Body of pancreas (tissue), 4 donors: ENCODE data around the gene CENPVL1. TPM values are rescaled to one million over a fixed set of nuclear protein-coding genes. Genes with fewer than 3 reads are reported as not detected.
"Not testable (repeated sequence)": the region's sequence is repeated elsewhere in the genome, so short reads cannot be mapped to it uniquely, and the experiment has no call there.

ENCODE experiments used
- ATAC-seq: fragments of 150-250 bp; one replicate; pipeline ENCODE4 v1.9.1; 2016
- DNase-seq, 4 donors: peaks; one replicate each; pipeline ENCODE4 v3.0.0-alpha.2; 2019
- H3K27ac ChIP-seq, 4 donors: fragments of 200-600 bp; sonication (generic); 1 replicate in 3 of 4; 2 replicates in 1 of 4; pipeline versions ENCODE4 v1.5.1 to v1.6.1; 2016 to 2019; ENCODE audit warnings: mild to moderate bottlenecking in 1 of 4, mixed read lengths in 1 of 4, moderate library complexity in 1 of 4
- H3K27me3 ChIP-seq, 2 donors: fragments of 200-600 bp; sonication (generic); one replicate each; pipeline ENCODE4 v1.6.0; 2016; ENCODE audit warnings: mild to moderate bottlenecking in 1 of 2
- H3K36me3 ChIP-seq, 2 donors: fragments of 200-600 bp; sonication (generic); replicated peaks in 1 of 2; 2 replicates each; pipeline ENCODE4 v1.5.1; 2016; ENCODE audit warnings: low read depth in 2 of 2; ENCODE audit not compliant: insufficient read depth in 1 of 2
- H3K4me1 ChIP-seq: fragments of 200-600 bp; sonication (generic); one replicate; pipeline ENCODE4 v1.6.0; 2016
- H3K4me3 ChIP-seq, 2 donors: fragments of 200-600 bp; sonication (generic); 1 replicate in 1 of 2; 2 replicates in 1 of 2; pipeline ENCODE4 v1.5.1; 2016 to 2019
- H3K9me3 ChIP-seq, 3 donors: fragments of 200-600 bp; sonication (generic); 1 replicate in 2 of 3; 2 replicates in 1 of 3; pipeline ENCODE4 v1.5.1; 2016
- CTCF ChIP-seq, 7 experiments: fragments of 450-650 bp in 4 of 7; fragments of 200-600 bp in 3 of 7; sonication (generic) in 3 of 7; IDR thresholded peaks; one replicate each; pipeline ENCODE4 v1.5.1; 2016 to 2019; ENCODE audit warnings: antibody characterized with exemption in 7 of 7
- POLR2A ChIP-seq, 3 donors: fragments of 450-650 bp; IDR thresholded peaks; one replicate each; pipeline ENCODE4 v1.6.1; 2016; ENCODE audit warnings: antibody characterized with exemption in 3 of 3, mild to moderate bottlenecking in 2 of 3
- WGBS, 2 donors: methylation state at CpG; one replicate each; pipeline ENCODE4 v1.1.5; 2017; 5-methylcytosine and 5-hydroxymethylcytosine counted together
- intact Hi-C: fragments of 100-400 bp; cut with DNase I; formaldehyde crosslinking; loops from one replicate; pipeline ENCODE4 v1.15.1; 2023
- total RNA-seq, 2 donors: library from RNA; depleted of rRNA; stranded (reverse); fragments of >200 nt; gene quantifications; one replicate each; pipeline ENCODE4 v1.1.0, GENCODE V29; 2016

Gene CENPVL1
- total RNA-seq, 2 donors from 2014 or later = not detected

- DNase-seq (no peak), ATAC-seq (no peak)
- WGBS, 2 donors = 69 to 80% methylated on average over 5 to 7 of the region's 8 CpGs
- Histone ChIP-seq H3K4me1 (no peaks in the 10 kb centered on the region), H3K4me3 (no peak overlapping the region), H3K27ac (no peak overlapping the region), H3K9me3 (no peaks in the 10 kb centered on the region), H3K27me3 (no peaks in the 10 kb centered on the region), H3K36me3 (no peaks in the 10 kb centered on the region)
- intact Hi-C loops = no loop called here
- no peak for TF ChIP-seq POLR2A (IDR thresholded peaks at IDR 0.05)
- no peak for TF ChIP-seq CTCF (IDR thresholded peaks at IDR 0.05)
Measured at GRCh38 chrX:51697397-51697796, 12.9 kb upstream of the CENPVL1 start.

GRCh38 chrX:51712943-51713647 lies 2.8 kb downstream of the CENPVL1 start:
- ATAC-seq, H3K9me3 ChIP-seq, H3K4me1 ChIP-seq, H3K27ac ChIP-seq, H3K27me3 ChIP-seq, H3K36me3 ChIP-seq, H3K4me3 ChIP-seq, DNase-seq, intact Hi-C loops: not testable (repeated sequence)
- no CpG with 5 or more reads among the region's 18 CpGs for WGBS, 2 donors

DNA sequence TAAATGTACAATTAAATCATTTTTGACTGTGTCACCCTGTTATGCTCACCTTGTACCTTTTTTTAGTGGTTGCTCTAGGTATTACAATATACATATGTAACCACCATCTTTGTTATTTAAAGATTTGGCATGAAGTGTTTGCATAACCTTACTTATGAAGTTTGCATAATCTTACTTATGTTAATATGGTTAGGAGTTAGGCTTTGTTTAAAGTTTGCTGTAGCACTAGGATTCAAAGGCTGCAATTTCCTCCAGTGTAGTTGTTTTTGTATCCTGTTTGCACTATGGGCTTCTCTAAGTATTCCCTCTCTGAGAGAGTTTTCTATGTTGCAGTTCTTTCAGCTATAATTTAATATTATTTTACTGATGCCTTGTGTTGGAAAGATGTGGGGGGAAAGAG lies 17.9 kb downstream of the CENPVL1 start:
- no peak overlapping the region for H3K4me3 ChIP-seq
- ATAC-seq (no peak), DNase-seq (no peak)
- H3K4me1 ChIP-seq = no peaks in the 10 kb centered on the region
- H3K9me3 ChIP-seq = no peaks in the 10 kb centered on the region
- no peaks in the 10 kb centered on the region for H3K27me3 ChIP-seq
- intact Hi-C loops = no loop called here
- no peaks in the 10 kb centered on the region for H3K36me3 ChIP-seq
- no peak overlapping the region for H3K27ac ChIP-seq
- TF ChIP-seq POLR2A (IDR thresholded peaks at IDR 0.05) (no peak), CTCF (IDR thresholded peaks at IDR 0.05) (no peak)

DNA sequence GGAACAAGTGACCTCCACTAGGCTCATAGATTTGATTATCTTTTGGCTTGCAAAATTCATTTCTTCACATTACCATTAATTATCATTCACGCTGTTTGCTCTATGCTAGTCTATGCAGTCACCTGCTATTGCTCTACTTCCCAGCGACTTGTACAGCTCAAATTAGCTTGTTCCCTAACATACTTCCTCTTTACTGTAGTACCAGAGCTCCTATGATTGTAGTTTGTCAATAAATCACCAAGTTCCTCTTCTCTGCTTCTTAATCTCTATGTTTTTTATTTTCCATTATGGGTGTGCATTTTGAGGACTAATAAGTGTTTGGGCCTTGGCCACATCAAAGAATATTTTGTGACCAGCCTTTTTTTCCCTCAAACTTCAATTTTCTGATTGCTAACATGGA lies 26.8 kb downstream of the CENPVL1 start:
- 43 to 61% methylated on average over 2 of the region's 2 CpGs for WGBS, 2 donors
- TF ChIP-seq CTCF (IDR thresholded peaks at IDR 0.05) (no peak), POLR2A (IDR thresholded peaks at IDR 0.05) (no peak)
- no peaks in the 10 kb centered on the region for H3K9me3 ChIP-seq
- DNase-seq (no peak), ATAC-seq (no peak)
- no peak overlapping the region for H3K27ac ChIP-seq
- H3K36me3 ChIP-seq = no peaks in the 10 kb centered on the region
- no peaks in the 10 kb centered on the region for H3K4me1 ChIP-seq
- no peaks in the 10 kb centered on the region for H3K27me3 ChIP-seq
- intact Hi-C loops = no loop called here
- no peak overlapping the region for H3K4me3 ChIP-seq

DNA sequence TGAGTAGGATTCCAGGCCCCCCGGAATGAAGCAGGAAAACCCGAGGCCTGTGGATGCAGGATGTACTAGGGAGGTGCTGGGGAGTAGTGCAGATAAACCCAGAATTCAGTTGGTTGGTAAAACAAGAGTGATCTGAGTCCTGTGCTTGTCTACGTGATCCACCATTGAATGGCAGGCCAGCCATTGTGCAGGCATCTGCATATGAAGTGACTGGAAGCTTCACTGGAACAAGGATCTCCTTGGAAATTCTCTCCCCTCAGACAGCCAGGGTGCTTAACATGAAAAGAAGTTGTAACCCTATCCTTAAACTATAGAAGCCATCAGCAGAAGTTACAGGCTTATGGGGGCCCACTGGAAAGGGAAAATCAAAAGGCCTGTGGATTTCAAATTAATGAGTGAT lies 32.3 kb downstream of the CENPVL1 start:
- Histone ChIP-seq H3K4me3 (no peak overlapping the region), H3K4me1 (peaks cover 12% of the 10 kb centered on the region), H3K36me3 (no peaks in the 10 kb centered on the region), H3K27me3 (no peaks in the 10 kb centered on the region), H3K27ac (no peak overlapping the region), H3K9me3 (no peaks in the 10 kb centered on the region)
- ATAC-seq (no peak), DNase-seq (no peak)
- intact Hi-C loops = no loop called here
- no peak for TF ChIP-seq POLR2A (IDR thresholded peaks at IDR 0.05)
- no peak for TF ChIP-seq CTCF (IDR thresholded peaks at IDR 0.05)
- WGBS, 2 donors = 78 to 89% methylated on average over 3 of the region's 3 CpGs
